Mesothelial cell of epicardium (in vitro differentiated cells): ENCODE measurements around the gene LSM14A. TPM values are rescaled to one million over a fixed set of nuclear protein-coding genes. Genes with fewer than 3 reads are reported as not detected.
A peak's percentile ranks its signal among the peaks of the same experiment; 100 is the strongest.

Experiments used
- DNase-seq, 2 experiments: peaks; one replicate each; pipeline ENCODE4 v3.0.0; 2021; ENCODE audit warnings: low spot score in 2 of 2; ENCODE audit not compliant: unreplicated experiment in 2 of 2
- H3K27ac Mint-ChIP-seq: 2 replicates; pipeline ENCODE4 v1.8.0; 2021; ENCODE audit warnings: mixed read lengths
- H3K27me3 Mint-ChIP-seq: 2 replicates; pipeline ENCODE4 v1.8.0; 2021; ENCODE audit warnings: low read depth, mixed read lengths
- H3K36me3 Mint-ChIP-seq: 2 replicates; pipeline ENCODE4 v1.8.0; 2021; ENCODE audit warnings: mixed read lengths
- H3K4me1 Mint-ChIP-seq: 2 replicates; pipeline ENCODE4 v1.8.0; 2021; ENCODE audit warnings: mixed read lengths
- H3K4me3 Mint-ChIP-seq: 2 replicates; pipeline ENCODE4 v1.8.0; 2021; ENCODE audit warnings: mild to moderate bottlenecking, moderate library complexity, mixed read lengths
- H3K9me3 Mint-ChIP-seq: 2 replicates; pipeline ENCODE4 v1.8.0; 2021; ENCODE audit warnings: mixed read lengths
- total RNA-seq: library from RNA; stranded (reverse); gene quantifications from 3 replicates; pipeline ENCODE4 v1.2.1, GENCODE V29; 2021
- TF ChIP-seq, protein P1 (sequence below): fragments of 200-600 bp; sonication (generic); IDR thresholded peaks from one replicate; pipeline ENCODE4 v1.5.0; 2021; ENCODE audit warnings: antibody characterized with exemption; ENCODE audit not compliant: unreplicated experiment

Gene LSM14A
- 153 to 164 TPM (median 155 TPM) in 3 replicates for total RNA-seq

- Mint-ChIP-seq H3K9me3 (no peaks in the 10 kb centered on the region), H3K27me3 (no peaks in the 10 kb centered on the region), H3K27ac (peak within 1 kb of the TSS; percentile 99), H3K4me1 (peaks cover 43% of the 10 kb centered on the region), H3K4me3 (peak within 1 kb of the TSS; percentile 87), H3K36me3 (no peaks in the 10 kb centered on the region)
- TF ChIP-seq, protein P1, sequence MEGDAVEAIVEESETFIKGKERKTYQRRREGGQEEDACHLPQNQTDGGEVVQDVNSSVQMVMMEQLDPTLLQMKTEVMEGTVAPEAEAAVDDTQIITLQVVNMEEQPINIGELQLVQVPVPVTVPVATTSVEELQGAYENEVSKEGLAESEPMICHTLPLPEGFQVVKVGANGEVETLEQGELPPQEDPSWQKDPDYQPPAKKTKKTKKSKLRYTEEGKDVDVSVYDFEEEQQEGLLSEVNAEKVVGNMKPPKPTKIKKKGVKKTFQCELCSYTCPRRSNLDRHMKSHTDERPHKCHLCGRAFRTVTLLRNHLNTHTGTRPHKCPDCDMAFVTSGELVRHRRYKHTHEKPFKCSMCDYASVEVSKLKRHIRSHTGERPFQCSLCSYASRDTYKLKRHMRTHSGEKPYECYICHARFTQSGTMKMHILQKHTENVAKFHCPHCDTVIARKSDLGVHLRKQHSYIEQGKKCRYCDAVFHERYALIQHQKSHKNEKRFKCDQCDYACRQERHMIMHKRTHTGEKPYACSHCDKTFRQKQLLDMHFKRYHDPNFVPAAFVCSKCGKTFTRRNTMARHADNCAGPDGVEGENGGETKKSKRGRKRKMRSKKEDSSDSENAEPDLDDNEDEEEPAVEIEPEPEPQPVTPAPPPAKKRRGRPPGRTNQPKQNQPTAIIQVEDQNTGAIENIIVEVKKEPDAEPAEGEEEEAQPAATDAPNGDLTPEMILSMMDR, result no peak
- peak; percentile 92 to 93 for DNase-seq
These were observed at the start of gene LSM14A for GRCh38 chr19:34171877-34172660. LSM14A (plus strand) TSS chr19:34172504; CDS start chr19:34172643, 139 bp downstream.

- no peaks in the 10 kb centered on the region for H3K27me3 Mint-ChIP-seq
- TF ChIP-seq, protein P1, result no peak
- no peak overlapping the region for H3K4me3 Mint-ChIP-seq
- no peaks in the 10 kb centered on the region for H3K36me3 Mint-ChIP-seq
- no peak for DNase-seq
- H3K4me1 Mint-ChIP-seq, result no peaks in the 10 kb centered on the region
- no peak overlapping the region for H3K27ac Mint-ChIP-seq
- H3K9me3 Mint-ChIP-seq, result no peaks in the 10 kb centered on the region
These were observed 47.5 kb upstream of the LSM14A start for GRCh38 chr19:34124828-34125227.

DNA sequence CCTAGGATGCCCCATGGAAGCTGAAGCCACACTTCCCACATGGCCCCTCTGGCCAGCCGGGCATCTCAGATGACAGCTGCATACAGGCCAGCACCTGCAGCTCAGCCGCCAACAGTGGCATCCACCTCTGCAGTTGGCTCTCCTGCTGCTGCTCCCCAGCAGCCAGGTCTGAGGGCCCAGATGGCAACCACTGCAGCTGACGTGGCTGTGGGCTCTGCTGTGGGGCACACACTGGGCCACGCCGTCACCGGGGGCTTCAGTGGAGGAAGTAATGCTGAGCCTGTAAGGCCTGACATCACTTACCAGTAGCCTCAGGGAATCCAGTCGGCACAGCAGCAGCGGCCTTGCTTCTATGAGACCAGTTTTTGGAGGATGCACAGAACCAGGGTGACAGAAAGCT is 45.3 kb upstream of the LSM14A start:
- no peaks in the 10 kb centered on the region for H3K27me3 Mint-ChIP-seq
- H3K36me3 Mint-ChIP-seq, result no peaks in the 10 kb centered on the region
- TF ChIP-seq, protein P1, result no peak
- H3K27ac Mint-ChIP-seq, result no peak overlapping the region
- DNase-seq, result no peak
- no peak overlapping the region for H3K4me3 Mint-ChIP-seq
- H3K9me3 Mint-ChIP-seq, result no peaks in the 10 kb centered on the region
- no peaks in the 10 kb centered on the region for H3K4me1 Mint-ChIP-seq

- H3K4me3 Mint-ChIP-seq, result no peak overlapping the region
- no peaks in the 10 kb centered on the region for H3K27me3 Mint-ChIP-seq
- H3K27ac Mint-ChIP-seq, result no peak overlapping the region
- H3K36me3 Mint-ChIP-seq, result no peaks in the 10 kb centered on the region
- H3K4me1 Mint-ChIP-seq, result no peaks in the 10 kb centered on the region
- no peaks in the 10 kb centered on the region for H3K9me3 Mint-ChIP-seq
- TF ChIP-seq, protein P1, result no peak
- no peak for DNase-seq
These were observed 44.6 kb upstream of the LSM14A start for GRCh38 chr19:34127684-34128189.

GRCh38 chr19:34128558-34129250 is 43.6 kb upstream of the LSM14A start:
- no peak overlapping the region for H3K27ac Mint-ChIP-seq
- no peaks in the 10 kb centered on the region for H3K27me3 Mint-ChIP-seq
- no peaks in the 10 kb centered on the region for H3K4me1 Mint-ChIP-seq
- no peaks in the 10 kb centered on the region for H3K9me3 Mint-ChIP-seq
- TF ChIP-seq, protein P1, result no peak
- no peak overlapping the region for H3K4me3 Mint-ChIP-seq
- H3K36me3 Mint-ChIP-seq, result no peaks in the 10 kb centered on the region
- no peak for DNase-seq
